Hematopoietic multipotent progenitor cell treated with erythropoietin and hydrocortisone succinate and interleukin-3 and kit ligand, for 4 days (in vitro differentiated cells): ENCODE results near the gene GID8.
A peak's percentile ranks its signal among the peaks of the same experiment; 100 is the strongest.

ENCODE experiments used
- DNase-seq: peaks from one replicate; pipeline ENCODE4 v3.0.0-alpha.2; 2015

Gene GID8

GRCh38 chr20:62944746-62945145 is 6.8 kb downstream of the GID8 start:
- DNase-seq, result no peak

- DNase-seq, result no peak
Measured at GRCh38 chr20:62945771-62946339, 7.9 kb downstream of the GID8 start.

GRCh38 chr20:62946918-62947317 is 9.0 kb downstream of the GID8 start:
- peak; percentile 32 for DNase-seq

- no peak for DNase-seq
Measured at GRCh38 chr20:62947532-62948300, 9.8 kb downstream of the GID8 start.

- DNase-seq, result peak; percentile 42
Measured at GRCh38 chr20:62949153-62949821, 11.3 kb downstream of the GID8 start.

GRCh38 chr20:62949962-62950361 is 12.0 kb downstream of the GID8 start:
- DNase-seq, result no peak

- DNase-seq, result no peak
Measured at GRCh38 chr20:62950741-62951140, 12.8 kb downstream of the GID8 start.

GRCh38 chr20:62951143-62951895 is 13.4 kb downstream of the GID8 start:
- no peak for DNase-seq

- DNase-seq, result no peak
Measured at GRCh38 chr20:62951896-62952372, 14.0 kb downstream of the GID8 start.

GRCh38 chr20:62952373-62952967 is 14.5 kb downstream of the GID8 start, which contains the start of gene SLC17A9:
Gene SLC17A9 (plus strand): TSS chr20:62952709. CDS start chr20:62952831, 122 bp downstream.
- peak; percentile 94 for DNase-seq

GRCh38 chr20:62952968-62953838 is 15.3 kb downstream of the GID8 start:
- peak; percentile 36 for DNase-seq

- peak; percentile 96 for DNase-seq
Measured at GRCh38 chr20:62953839-62954703, 16.1 kb downstream of the GID8 start.

- DNase-seq, result peak; percentile 47
Measured at GRCh38 chr20:62955519-62956386, 17.8 kb downstream of the GID8 start.

- no peak for DNase-seq
Measured at GRCh38 chr20:62956387-62957135, 18.6 kb downstream of the GID8 start.

- no peak for DNase-seq
Measured at GRCh38 chr20:62957136-62958117, 19.5 kb downstream of the GID8 start.

GRCh38 chr20:62958388-62959100 is 20.6 kb downstream of the GID8 start:
- DNase-seq, result no peak
